HepG2 (cell line): ENCODE results near the gene AHSG. TPM values are rescaled to one million over a fixed set of nuclear protein-coding genes. Genes with fewer than 3 reads are reported as not detected.

Source experiments
- AKAP8 ChIP-seq: sonication (generic); formaldehyde crosslinking; IDR thresholded peaks from 2 replicates; pipeline ENCODE4 v1.5.1; 2020; ENCODE audit warnings: mild to moderate bottlenecking, missing genetic modification reagents
- CAMTA2 ChIP-seq: sonication (generic); formaldehyde crosslinking; IDR thresholded peaks from 2 replicates; pipeline ENCODE4 v1.4.0; 2020; ENCODE audit warnings: mild to moderate bottlenecking, missing genetic modification reagents, borderline replicate concordance
- HDAC2 ChIP-seq: sonication (generic); formaldehyde crosslinking; IDR thresholded peaks from 2 replicates; pipeline ENCODE4 v1.4.0; 2020; ENCODE audit warnings: missing genetic modification reagents
- HNRNPH1 ChIP-seq: fragments of 200-400 bp; formaldehyde crosslinking; optimal IDR thresholded peaks from 2 replicates; pipeline ENCODE3; 2017; ENCODE audit warnings: mild to moderate bottlenecking, low read depth, low read length
- RXRA ChIP-seq: sonication (generic); formaldehyde crosslinking; IDR thresholded peaks from 2 replicates; pipeline ENCODE4 v1.5.1; 2020; ENCODE audit warnings: missing genetic modification reagents
- SSRP1 ChIP-seq: IDR thresholded peaks from 2 replicates; pipeline ENCODE4 v1.6.1; 2016; ENCODE audit warnings: control low read depth
- TAF1 ChIP-seq: sonication (generic); formaldehyde crosslinking; IDR thresholded peaks from 2 replicates; pipeline ENCODE4 v1.4.0; 2020; ENCODE audit warnings: missing genetic modification reagents
- ZFX ChIP-seq: sonication (generic); formaldehyde crosslinking; IDR thresholded peaks from 2 replicates; pipeline ENCODE4 v1.4.0; 2020; ENCODE audit warnings: mild to moderate bottlenecking, low read depth, missing genetic modification reagents, moderate library complexity
- polyA plus RNA-seq, 8 experiments: library from polyadenylated mRNA; depleted of rRNA in 3 of 8; stranded (reverse) in 7 of 8; unstranded in 1 of 8; fragments of >200 nt; fragmentation: Illumina TruSeq in 4 of 8; extraction: Trizol in 4 of 8; gene quantifications; 2 replicates each; pipeline versions ENCODE4 v1.2.1 to v1.2.3, GENCODE V29; 2011 to 2016; ENCODE audit warnings: low read depth in 4 of 8, missing spikeins in 1 of 8, mixed read lengths in 1 of 8; ENCODE audit not compliant: insufficient read depth in 1 of 8
- total RNA-seq, 5 experiments: library from RNA; depleted of rRNA; stranded (reverse); fragments of >200 nt; fragmentation: Illumina TruSeq; extraction: Trizol; gene quantifications; 2 replicates each; pipeline ENCODE4 v1.2.3, GENCODE V29; 2016; ENCODE audit warnings: low read depth in 1 of 5
- TF ChIP-seq, protein P1 (sequence below): sonication (generic); formaldehyde crosslinking; IDR thresholded peaks from 2 replicates; pipeline ENCODE4 v1.5.0; 2020; ENCODE audit warnings: mild to moderate bottlenecking, missing genetic modification reagents
- TF ChIP-seq, protein P2 (sequence below): sonication (generic); formaldehyde crosslinking; IDR thresholded peaks from 2 replicates; pipeline ENCODE4; 2020; ENCODE audit warnings: missing genetic modification reagents, mild to moderate bottlenecking, borderline replicate concordance
- TF ChIP-seq, protein P3 (sequence below): sonication (generic); formaldehyde crosslinking; IDR thresholded peaks from 2 replicates; pipeline ENCODE4 v1.8.0; 2022; ENCODE audit warnings: missing genetic modification reagents, mild to moderate bottlenecking, borderline replicate concordance
- TF ChIP-seq, protein P4 (sequence below), 2 experiments: sonication (generic) in 1 of 2; formaldehyde crosslinking in 1 of 2; IDR thresholded peaks; 2 replicates each; pipeline versions ENCODE4 v1.6.1 to v1.9.0; 2014 to 2022; ENCODE audit warnings: antibody characterized with exemption in 1 of 2, borderline replicate concordance in 1 of 2, inconsistent platforms in 1 of 2, low read depth in 1 of 2, missing genetic modification reagents in 1 of 2
- TF ChIP-seq, protein P5 (sequence below): sonication (generic); formaldehyde crosslinking; IDR thresholded peaks from 2 replicates; pipeline ENCODE4 v1.4.0; 2020; ENCODE audit warnings: mild to moderate bottlenecking, low read depth, missing genetic modification reagents

The AHSG gene
- total and polyA plus RNA-seq, 2 of the 13 experiments (the other 11 are each of a cell fraction or from before 2014, with no cell fraction given) = 2,043 to 19,152 TPM

DNA sequence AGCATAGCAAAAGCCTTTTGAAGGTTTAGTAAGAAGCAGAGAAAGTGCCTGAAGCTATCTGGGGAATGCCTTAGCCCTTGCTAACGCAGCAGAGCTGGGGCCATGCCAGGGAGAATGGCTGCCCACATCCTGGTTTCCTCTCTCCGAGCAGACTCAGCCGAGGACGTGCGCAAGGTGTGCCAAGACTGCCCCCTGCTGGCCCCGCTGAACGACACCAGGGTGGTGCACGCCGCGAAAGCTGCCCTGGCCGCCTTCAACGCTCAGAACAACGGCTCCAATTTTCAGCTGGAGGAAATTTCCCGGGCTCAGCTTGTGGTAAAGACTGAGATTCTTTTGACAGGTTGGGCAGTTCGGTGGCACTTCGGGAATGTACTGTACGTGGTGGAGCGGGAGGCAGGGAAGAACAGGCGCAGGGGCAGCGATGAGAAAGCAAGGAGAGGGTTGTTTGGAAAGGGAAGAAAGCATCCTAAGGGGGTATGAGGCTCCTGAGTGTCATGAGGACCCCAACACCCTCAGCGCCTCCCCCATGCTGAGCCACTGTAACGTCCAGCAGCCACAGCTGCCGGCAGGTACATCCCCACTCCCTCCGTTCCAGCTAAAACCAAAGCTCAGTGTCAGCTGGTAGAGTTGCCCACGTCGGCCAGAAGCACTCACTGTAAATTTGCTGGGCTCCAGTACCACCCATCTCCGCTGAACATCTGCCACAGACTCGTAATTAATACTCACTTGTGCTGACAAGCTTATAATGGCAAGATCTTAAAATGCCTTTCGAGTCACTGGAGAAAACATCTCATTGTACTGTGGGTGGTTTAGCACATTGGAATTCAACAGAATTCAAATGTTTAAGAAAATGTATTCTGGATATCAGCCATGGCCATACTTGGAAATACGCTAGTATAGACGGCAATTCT, 4.4 kb downstream of the AHSG start (continued):
- TF ChIP-seq, protein P1, sequence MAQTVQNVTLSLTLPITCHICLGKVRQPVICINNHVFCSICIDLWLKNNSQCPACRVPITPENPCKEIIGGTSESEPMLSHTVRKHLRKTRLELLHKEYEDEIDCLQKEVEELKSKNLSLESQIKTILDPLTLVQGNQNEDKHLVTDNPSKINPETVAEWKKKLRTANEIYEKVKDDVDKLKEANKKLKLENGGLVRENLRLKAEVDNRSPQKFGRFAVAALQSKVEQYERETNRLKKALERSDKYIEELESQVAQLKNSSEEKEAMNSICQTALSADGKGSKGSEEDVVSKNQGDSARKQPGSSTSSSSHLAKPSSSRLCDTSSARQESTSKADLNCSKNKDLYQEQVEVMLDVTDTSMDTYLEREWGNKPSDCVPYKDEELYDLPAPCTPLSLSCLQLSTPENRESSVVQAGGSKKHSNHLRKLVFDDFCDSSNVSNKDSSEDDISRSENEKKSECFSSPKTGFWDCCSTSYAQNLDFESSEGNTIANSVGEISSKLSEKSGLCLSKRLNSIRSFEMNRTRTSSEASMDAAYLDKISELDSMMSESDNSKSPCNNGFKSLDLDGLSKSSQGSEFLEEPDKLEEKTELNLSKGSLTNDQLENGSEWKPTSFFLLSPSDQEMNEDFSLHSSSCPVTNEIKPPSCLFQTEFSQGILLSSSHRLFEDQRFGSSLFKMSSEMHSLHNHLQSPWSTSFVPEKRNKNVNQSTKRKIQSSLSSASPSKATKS (CRISPR knock-in tag) = no peak
- TF ChIP-seq RXRA (CRISPR knock-in tag) (no peak; the same call in 1 of the 2 replicates), CAMTA2 (no peak), AKAP8 (peak; percentile 17; the same call in 1 of the 2 replicates), TAF1 (CRISPR knock-in tag) (no peak), HDAC2 (CRISPR knock-in tag) (peak; percentile 23), SSRP1 (peak; percentile 94; the same call in 1 of the 2 replicates), ZFX (peak; percentile 13; the same call in 1 of the 2 replicates), HNRNPH1 (peak; percentile 93)
- TF ChIP-seq, protein P2, sequence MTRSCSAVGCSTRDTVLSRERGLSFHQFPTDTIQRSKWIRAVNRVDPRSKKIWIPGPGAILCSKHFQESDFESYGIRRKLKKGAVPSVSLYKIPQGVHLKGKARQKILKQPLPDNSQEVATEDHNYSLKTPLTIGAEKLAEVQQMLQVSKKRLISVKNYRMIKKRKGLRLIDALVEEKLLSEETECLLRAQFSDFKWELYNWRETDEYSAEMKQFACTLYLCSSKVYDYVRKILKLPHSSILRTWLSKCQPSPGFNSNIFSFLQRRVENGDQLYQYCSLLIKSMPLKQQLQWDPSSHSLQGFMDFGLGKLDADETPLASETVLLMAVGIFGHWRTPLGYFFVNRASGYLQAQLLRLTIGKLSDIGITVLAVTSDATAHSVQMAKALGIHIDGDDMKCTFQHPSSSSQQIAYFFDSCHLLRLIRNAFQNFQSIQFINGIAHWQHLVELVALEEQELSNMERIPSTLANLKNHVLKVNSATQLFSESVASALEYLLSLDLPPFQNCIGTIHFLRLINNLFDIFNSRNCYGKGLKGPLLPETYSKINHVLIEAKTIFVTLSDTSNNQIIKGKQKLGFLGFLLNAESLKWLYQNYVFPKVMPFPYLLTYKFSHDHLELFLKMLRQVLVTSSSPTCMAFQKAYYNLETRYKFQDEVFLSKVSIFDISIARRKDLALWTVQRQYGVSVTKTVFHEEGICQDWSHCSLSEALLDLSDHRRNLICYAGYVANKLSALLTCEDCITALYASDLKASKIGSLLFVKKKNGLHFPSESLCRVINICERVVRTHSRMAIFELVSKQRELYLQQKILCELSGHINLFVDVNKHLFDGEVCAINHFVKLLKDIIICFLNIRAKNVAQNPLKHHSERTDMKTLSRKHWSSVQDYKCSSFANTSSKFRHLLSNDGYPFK = 0 out of 2 replicates have a peak, but pooled peaks have one; percentile 37
- TF ChIP-seq, protein P3, sequence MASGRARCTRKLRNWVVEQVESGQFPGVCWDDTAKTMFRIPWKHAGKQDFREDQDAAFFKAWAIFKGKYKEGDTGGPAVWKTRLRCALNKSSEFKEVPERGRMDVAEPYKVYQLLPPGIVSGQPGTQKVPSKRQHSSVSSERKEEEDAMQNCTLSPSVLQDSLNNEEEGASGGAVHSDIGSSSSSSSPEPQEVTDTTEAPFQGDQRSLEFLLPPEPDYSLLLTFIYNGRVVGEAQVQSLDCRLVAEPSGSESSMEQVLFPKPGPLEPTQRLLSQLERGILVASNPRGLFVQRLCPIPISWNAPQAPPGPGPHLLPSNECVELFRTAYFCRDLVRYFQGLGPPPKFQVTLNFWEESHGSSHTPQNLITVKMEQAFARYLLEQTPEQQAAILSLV (CRISPR knock-in tag) = 0 out of 2 replicates have a peak, but pooled peaks have one; percentile 15
- TF ChIP-seq, protein P4, sequence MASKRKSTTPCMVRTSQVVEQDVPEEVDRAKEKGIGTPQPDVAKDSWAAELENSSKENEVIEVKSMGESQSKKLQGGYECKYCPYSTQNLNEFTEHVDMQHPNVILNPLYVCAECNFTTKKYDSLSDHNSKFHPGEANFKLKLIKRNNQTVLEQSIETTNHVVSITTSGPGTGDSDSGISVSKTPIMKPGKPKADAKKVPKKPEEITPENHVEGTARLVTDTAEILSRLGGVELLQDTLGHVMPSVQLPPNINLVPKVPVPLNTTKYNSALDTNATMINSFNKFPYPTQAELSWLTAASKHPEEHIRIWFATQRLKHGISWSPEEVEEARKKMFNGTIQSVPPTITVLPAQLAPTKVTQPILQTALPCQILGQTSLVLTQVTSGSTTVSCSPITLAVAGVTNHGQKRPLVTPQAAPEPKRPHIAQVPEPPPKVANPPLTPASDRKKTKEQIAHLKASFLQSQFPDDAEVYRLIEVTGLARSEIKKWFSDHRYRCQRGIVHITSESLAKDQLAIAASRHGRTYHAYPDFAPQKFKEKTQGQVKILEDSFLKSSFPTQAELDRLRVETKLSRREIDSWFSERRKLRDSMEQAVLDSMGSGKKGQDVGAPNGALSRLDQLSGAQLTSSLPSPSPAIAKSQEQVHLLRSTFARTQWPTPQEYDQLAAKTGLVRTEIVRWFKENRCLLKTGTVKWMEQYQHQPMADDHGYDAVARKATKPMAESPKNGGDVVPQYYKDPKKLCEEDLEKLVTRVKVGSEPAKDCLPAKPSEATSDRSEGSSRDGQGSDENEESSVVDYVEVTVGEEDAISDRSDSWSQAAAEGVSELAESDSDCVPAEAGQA (IDR thresholded peaks at IDR 0.05; ENCODE audit: low read depth) = no peak
- TF ChIP-seq, protein P4 (CRISPR knock-in tag; IDR thresholded peaks at IDR 0.05; ENCODE audit: borderline replicate concordance) = no peak
- TF ChIP-seq, protein P5, sequence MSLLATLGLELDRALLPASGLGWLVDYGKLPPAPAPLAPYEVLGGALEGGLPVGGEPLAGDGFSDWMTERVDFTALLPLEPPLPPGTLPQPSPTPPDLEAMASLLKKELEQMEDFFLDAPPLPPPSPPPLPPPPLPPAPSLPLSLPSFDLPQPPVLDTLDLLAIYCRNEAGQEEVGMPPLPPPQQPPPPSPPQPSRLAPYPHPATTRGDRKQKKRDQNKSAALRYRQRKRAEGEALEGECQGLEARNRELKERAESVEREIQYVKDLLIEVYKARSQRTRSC (CRISPR knock-in tag) = no peak
